NCI-H128 (cell line): ENCODE measurements around the gene SHISA5.
A peak's percentile ranks its signal among the peaks of the same experiment; 100 is the strongest.
"Not testable (repeated sequence)": the region's sequence is repeated elsewhere in the genome, so short reads cannot be mapped to it uniquely, and the experiment has no call there.

ENCODE experiments used
- DNase-seq: peaks from one replicate; lab custom pipeline; 2025; ENCODE audit not compliant: unreplicated experiment; lab: John Stamatoyannopoulos, UW

Gene SHISA5

DNA sequence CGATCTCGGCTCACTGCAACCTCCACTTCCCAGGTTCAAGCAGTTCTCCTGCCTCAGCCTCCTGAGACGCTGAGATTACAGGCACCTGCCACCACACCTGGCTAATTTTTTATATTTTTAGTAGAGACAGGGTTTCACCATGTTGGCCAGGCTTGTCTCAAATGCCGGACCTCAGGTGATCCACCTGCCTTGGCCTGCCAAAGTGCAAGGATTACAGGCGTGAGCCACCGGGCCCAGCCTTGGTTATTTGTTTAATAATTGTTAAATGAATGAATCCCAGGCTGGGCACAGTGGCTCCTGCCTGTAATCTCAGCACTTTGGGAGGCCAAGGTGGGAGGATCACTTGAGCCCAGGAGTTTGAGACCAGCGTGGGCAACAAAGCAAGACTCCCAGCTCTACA is 42.2 kb downstream of the SHISA5 start:
- DNase-seq, result not testable (repeated sequence)

- DNase-seq, result no peak
Measured at GRCh38 chr3:48460517-48460902, 43.5 kb downstream of the SHISA5 start.

- DNase-seq, result no peak
Measured at GRCh38 chr3:48459773-48460516, 44.0 kb downstream of the SHISA5 start.

DNA sequence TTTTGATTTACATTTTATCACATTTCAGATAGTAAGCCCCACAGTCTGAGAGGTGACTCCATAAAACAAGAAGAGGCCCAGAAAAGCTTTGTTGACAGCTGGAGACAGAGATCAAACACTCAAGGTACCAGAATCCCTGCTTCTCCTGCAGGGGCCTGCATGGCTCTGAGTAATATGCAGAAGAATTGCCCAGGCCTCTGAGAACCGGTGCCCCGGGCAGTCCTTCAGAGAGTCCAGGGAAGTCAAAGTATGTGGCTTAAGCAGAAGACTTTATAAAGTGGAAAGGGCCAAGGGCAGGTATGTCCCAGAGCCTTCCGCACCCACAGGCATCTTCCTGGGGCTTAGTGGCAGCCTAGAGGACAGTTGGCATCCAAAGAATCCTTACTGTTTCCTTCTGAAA is 44.6 kb downstream of the SHISA5 start:
- DNase-seq, result no peak

DNA sequence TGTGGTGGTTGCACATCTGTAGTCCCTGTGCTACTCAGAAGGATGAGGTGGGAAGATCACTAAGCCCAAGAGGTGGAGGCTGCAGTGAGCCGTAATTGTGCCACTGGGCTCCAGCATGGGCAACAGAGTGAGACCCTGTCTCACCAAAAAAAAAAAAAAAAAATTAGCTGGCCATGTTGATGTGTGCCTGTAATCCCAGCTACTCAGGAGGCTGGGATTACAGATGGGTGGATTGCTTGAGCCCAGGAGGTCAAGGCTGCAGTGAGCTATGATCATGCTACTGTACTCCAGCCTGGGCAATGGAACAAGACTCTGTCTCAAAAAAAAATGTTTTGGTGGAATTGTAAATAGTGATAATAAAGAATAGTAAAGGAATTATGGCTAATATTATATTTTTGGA is 47.5 kb downstream of the SHISA5 start:
- peak; percentile 27 for DNase-seq

DNA sequence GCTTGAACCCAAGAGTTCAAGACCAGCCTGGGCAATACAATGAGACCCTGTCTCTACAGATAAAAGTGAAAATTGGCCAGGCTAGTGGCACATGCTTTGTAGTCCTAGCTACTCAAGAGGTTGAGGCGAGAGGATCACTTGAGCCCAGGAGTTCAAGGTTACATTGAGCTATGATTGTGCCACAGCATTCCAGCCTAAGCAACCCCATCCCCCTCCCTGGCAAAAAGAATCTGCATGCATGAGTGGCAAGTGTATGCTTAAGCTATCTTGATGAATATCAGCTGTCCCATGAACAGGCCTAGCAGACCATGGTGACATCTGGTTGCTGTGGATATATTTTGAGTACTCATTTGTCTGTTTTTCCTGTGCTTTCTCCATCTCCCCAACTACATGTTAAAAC is 52.7 kb downstream of the SHISA5 start:
- DNase-seq, result no peak

- DNase-seq, result peak; percentile 20
Measured at GRCh38 chr3:48446425-48447193, 57.4 kb downstream of the SHISA5 start, which contains the start of gene ATRIP. Gene ATRIP (plus strand): TSS chr3:48446737. CDS start chr3:48446846, 109 bp downstream.

DNA sequence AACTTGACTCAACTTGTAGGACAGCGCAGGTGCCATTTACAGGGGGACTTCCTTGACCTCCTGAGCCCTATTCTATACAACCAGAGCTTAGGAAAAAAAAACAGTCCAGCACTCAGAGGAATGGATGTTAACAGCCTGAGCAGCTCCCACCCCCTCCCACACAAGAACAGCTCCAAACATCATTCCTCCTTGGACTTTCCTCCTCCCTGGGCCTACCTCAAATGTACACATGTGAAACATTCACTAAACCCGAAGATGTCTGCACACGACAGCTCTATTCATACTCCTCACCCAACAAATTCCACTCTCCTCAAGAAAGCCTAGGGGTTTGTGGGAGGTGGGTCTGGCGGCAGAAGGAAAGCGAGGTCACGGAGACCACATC is 57.9 kb downstream of the SHISA5 start:
- DNase-seq, result no peak

DNA sequence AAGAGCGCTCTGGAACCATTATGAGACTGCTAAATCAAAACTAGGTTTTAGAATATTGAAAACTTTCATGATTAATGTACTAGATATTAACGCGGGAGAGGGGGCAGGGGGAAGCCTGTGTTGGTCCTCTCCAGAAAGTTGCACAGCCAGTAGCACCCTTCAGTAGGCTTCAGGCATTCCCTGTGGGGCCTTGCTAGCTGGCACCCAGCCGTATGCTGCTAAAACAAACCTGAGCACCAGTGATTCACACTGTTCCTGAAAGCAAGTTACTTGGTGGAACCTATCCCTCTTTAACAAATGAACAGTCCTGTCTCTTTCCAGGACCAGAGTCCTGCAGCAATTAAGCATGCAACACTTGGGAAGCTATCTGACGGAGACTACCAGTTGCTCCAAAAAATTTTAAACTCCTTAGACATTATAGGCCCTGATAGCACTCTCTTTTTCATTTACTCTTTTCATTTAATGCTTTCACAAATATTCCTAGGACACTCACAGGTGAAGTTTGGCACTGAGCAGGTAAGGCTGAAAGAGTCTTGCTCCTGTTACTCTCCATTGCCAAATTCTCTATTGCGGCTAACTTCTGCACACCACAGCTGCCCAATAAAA is 58.6 kb downstream of the SHISA5 start:
- no peak for DNase-seq

DNA sequence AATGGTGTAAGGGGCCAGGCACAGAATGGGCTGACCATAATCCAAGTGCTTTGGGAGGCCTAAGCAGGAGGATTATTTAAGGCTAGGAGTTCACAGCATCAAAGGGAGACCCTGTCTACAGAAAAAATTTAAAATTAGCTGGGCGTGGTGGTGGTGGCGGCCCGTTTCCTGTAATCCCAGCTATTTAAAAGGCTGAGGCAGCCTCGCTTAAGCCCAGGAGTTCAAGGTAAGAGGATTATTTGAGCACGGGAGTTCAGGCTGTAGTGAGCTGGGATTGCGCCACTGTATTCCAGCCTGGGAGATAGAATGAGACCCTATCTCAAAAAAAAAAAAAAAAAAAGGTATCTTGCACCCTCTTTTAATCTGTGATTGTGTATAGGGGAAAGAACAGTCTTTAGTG is 62.0 kb downstream of the SHISA5 start:
- no peak for DNase-seq

DNA sequence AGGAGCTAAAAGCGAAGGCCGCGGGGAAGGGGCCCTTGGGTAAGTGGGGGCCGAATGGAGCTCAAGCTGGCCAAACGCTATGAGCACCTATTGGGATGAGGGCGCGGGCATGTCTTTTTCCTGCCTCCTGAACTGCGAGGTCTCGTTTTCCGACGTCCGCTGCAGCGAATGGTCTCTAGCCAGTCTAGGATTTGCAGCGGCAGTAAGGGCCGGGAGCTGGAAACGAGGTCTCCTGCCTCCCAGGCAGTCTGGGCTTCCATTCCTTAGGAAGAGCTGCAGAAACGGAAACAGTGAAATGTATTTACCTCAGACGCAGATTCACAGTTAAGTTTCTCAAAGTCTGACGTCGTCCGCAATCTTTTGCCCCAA is 63.4 kb downstream of the SHISA5 start:
- no peak for DNase-seq

DNA sequence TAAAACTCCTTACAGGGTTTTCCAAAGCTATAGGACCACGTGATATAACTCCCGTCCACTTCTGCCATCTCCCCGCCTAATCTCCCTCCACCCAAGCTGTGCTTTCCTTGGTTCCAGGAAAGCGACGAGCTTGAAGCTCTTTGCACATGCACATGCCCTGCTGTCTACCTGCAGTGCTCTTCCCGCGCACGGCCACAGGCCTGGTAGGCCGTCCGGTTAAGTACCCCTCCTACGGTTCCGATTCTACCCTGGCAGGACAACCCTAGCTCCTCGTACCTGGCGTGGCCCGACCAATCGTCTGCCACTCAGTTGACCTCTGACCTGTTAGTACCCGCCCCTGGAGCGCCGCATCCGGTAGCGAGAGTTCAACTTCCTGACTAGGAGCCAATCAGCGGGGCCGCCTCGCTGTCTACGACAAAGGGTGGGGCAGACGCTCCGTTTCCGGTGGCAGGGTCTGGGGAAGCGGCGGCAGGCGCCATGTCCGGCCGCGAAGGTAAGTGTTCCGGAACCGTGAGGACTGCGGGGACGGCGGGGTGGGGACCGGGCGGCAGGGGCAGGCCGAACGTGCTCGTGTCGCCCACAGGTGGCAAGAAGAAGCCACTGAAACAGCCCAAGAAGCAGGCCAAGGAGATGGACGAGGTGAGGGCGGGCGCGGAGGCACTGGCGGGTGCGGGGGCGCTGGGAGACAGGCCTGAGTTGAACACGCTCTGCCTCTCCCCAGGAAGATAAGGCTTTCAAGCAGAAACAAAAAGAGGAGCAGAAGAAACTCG is 64.0 kb downstream of the SHISA5 start, which contains the start of the genes CCDC51 and TMA7:
CCDC51 (minus strand) TSS at position 300 of the 770 bp plus-strand sequence. CDS start 4,991 bp downstream, outside the sequence.
TMA7 (plus strand) TSS at position 438 of the 770 bp plus-strand sequence; CDS start at position 478, 40 bp downstream.
- DNase-seq, result peak; percentile 83

- DNase-seq, result no peak
Measured at GRCh38 chr3:48437812-48438211, 66.2 kb downstream of the SHISA5 start.

- no peak for DNase-seq
Measured at GRCh38 chr3:48436855-48437254, 67.1 kb downstream of the SHISA5 start.

- DNase-seq, result no peak
Measured at GRCh38 chr3:48436477-48436787, 67.5 kb downstream of the SHISA5 start.

- peak; percentile 63 for DNase-seq
Measured at GRCh38 chr3:48435774-48436476, 68.0 kb downstream of the SHISA5 start.

DNA sequence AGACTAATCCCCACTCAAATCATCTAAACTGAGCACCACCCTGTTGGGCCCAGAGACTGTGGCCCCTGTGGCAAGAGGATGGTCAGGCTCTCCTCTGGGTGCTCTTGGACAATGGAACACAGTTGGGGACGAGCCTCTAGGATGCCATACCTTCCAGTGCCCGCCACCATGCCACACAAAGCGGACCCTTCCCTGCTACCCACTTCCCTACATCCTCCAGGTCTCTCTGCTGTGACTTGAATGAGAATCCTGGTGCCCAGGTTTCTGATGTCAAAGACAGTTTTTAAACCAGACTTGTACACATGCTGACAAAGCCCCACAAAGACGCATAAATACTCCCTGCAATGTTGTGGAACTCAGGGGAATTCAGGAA is 68.8 kb downstream of the SHISA5 start:
- DNase-seq, result no peak

DNA sequence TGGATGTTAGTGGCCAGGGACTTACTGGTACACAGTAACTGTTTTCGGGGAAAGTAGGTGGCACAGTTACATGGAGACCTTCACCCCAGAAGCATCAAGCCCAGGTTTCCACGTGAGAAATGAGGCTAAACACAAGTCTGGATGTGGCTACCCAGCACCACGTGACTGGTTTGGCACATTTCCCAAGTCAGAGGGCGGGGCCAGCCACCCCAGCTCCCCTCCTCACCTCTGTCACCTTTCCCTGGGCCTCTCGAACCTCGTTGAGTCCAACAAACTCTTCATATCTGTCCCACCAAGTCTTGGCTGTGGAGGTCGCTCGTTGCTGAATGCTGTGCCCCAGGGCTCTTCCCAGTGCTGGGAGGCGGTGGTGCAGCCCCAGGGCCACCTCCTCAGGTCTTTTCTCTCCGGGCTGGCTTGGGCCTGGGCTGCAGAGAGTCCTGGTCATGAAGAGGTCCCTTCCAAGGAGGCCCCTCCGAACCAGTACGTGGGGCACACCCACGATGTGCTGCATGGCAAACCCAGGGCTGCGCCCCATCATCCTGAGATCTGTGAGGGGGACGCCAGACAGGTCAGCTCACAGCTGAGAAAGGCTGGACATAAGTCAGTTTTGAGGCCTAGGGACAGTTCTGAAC is 69.3 kb downstream of the SHISA5 start:
- no peak for DNase-seq

DNA sequence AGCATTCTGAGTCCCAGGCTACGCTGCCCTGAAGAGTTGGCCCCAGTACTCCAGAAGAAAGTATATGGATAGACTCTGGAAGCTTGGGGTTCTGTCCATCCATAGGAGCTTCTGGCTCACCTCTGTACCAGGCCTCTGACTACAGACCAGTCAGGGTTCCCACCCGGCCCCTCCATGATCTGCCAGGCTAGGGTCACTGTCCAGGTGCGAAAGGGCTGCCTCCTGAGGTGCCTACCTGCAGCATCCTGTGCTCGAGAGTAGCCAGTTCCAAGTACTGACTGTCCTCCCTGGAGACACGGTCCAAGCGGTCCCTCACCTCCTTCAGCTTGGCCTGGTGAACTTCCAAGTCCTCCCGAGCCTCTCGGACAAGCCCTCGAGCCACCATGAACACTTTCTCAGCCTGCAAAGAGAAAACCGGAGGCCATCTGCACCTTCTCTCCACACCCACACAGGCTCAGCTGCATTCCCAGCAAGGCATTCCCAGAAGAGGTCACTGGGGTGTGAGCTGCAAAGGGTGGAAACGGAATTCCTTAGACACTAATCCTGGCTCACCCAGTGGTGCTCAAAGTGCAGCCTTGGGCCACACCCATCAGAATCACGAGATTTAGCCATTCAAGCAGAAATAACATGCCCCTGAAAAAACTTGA is 70.4 kb downstream of the SHISA5 start:
- no peak for DNase-seq
